HG02943 (cell line): ENCODE measurements around the gene NFAM1.

ENCODE experiments used
- ATAC-seq: cut with Tn5 transposase; IDR thresholded peaks from one replicate; pipeline ENCODE4 v1.9.1; 2021; ENCODE audit warnings: mild to moderate bottlenecking, low read depth, moderate library complexity; ENCODE audit not compliant: unreplicated experiment

Gene NFAM1

DNA sequence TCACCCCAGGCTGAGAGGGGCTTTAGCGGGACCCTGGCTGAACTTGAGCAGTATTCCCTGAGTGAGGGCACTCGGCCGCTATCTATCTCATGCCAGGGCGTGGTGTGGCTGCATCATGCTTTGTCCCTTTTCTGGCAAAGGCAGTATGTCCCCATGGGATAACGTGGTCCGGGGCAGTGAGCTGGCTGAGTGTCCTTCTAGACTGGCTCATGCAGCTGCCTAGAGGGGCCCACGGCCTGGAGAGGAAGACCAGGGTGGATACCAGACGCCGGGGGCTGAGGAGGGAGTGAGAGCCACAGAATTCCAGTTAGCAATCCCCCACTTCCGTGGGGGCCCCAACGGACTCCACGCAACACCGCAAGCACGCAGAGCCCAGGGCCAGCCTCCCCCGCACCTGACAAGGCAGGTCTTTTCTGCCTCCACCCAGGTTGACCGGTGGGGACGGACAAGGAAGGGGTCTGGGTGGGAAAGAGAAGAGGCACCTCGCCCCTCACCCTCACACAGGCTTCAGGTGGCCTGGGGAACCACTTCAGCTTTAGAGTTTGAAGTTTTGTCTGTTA is 15.5 kb downstream of the NFAM1 start:
- no peak for ATAC-seq

DNA sequence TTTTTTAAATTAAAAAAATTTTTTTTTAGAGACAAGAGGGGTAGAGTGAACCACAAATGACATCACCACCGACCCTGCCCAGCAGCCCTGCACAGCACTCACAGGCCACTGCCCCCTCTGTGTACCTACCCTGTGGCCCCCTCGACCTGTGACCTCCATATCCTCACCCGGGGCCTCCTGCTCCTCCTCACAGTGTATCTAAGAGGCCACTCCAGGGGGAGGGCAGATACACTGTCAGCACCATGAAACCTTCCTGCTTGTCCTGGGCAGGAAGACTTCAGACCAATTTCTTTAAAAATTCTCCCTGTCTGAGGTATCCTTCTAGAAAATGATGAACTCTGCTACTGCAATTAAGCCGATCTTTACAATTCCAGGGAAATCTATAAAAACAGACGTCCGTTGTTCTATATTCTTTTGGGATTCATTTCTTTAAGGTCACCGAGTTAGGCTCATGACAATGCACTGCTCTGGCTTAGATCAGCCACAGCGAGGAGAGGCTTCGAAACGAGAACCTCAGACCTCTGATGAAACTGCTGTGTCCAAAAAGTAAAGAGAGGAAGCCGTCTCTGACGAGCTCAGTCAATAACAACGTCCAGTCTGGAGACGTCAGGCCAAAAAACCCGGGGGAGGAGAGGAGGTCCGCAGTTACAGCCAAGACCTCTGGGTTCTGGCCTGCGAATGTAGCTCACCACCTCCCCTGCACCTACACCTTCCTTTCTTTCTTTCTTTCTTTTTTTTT is 17.5 kb downstream of the NFAM1 start:
- ATAC-seq, result no peak

DNA sequence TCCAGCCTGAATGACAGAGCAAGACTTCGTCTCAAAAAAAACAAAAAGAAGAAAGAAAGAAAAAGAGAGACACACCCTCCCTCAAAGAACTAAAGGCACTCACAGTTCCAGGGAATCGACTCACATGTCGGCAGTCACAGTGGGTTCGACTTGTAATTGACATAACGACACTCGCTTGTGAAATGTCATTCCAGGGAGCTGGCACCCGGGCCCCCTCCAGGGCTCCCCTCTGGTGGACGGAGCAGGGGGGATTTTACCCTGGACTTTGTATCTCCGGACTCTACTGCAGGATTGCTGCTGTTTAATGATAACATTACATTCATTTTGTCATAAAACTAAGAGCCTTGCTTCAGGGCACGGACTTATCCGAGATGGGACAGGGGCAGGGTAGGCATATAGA is 18.2 kb downstream of the NFAM1 start:
- no peak for ATAC-seq

DNA sequence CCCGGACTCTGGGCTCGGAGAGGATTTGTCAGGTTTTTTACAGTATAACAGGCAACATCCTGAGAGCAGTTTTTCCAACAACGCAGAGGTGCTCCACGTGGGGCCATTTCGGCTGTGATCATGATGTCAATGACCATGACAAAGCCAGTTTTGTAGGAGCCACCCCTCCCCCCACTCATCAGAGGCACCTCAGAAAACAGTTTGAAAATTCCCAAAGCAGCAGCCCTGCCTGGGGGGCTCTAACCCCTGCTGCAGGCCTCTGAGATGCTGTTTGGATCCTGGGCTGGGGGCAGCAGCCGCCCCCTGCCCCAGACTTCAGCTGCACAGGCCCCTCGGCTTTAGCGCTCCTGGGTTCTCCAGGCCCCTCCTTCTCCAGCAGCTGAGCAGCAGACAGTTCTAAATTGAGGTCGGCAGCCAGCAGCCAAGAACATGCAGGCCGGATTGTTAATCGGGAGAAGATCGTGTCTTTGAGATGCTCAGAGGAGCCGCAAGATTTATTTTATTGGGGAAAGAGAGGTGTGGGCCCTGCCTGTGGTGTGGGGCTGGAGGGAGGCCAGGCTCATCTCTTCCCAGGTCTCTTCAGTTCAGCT is 19.4 kb downstream of the NFAM1 start:
- no peak for ATAC-seq

DNA sequence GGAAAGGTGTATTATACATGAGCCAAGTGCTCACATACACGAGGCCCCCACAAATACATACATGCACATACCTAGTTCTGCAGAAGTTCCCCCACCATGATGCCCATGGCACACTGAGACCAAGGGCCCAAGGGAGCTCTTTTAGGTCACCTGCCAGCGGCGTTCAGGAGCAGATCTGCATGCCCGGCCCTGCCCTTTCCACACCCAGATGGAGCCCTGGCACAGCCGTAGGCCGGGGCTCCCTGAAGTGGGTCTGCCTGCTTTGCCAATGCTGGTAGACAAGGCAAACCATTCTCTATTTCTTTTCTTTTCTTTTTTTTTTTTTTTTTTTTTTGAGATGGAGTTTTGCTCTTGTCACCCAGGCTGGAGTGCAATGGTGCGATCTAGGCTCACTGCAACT is 21.5 kb downstream of the NFAM1 start:
- no peak for ATAC-seq

DNA sequence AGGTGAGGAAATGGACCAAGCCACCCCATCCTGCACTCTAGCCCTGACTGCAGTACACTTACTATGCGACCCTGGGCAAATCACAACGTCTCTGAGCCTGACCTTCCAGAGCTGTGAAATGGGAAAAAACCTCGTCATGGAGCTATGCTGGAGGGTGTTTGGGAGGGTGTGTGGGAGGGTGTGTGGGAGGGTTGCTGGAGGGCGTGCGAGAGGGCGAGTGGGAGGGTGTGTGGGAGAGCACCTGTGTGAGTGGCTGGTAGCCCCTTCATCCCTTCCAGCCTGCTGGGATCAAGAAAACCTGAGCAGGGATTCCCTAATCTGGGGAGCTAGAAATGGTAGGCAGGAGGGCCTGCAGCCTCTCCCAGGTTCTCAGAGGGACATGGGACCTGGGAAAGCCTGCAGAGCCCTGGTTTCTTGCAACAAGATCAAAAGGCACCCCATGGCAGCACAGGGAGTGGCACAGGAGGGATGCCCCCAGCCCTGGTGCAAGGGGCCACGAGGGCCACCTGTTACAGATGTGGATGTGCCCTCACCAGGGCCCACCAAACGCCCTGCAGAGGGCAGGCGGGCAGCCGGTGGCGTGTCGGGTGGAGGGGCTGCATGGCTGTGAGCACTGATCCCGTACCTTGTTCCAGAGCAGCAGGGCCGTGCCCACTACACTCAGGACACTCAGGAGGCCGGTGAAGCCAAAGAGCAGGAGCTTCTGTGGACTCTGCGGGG is 23.2 kb downstream of the NFAM1 start:
- ATAC-seq, result no peak

DNA sequence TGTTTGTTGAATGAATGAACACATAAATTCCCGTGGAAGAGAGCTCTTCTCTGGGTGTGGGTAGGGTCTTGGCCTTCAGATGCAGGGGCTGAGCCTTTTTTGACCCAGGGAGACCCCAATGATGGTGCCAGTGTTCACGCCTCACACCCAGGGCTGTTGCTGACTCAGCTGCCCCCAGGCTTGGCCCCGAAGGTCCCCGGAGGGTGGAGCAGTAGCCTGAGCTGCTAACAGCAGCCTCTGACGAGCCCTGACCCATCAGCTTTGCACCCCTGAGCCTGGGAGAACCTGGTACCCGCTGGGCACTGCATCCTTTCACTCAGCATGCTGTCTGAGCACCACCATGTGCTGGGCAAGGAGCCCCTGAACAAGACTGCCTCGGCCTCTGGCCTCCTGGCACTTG is 23.9 kb downstream of the NFAM1 start:
- ATAC-seq, result no peak

DNA sequence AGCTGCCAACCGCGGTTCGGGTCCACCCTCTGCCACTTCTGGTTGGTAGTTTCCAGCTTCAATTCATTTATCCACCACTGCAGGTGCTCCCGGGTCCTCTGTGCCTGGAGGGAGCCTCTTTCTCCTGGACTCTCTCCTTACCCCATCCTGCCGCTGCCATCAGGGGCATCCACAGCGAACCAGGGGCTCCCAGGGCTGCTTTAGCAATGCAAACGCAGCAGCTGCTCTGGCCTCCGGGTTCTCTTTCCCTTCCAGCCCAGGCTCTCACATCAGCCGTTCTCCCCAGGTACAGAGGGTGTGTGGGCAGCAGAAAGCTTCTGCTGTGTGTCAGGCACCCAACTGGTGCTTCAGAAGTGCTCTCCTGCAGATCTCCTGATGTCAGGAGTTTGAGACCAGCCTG is 27.9 kb downstream of the NFAM1 start:
- no peak for ATAC-seq

DNA sequence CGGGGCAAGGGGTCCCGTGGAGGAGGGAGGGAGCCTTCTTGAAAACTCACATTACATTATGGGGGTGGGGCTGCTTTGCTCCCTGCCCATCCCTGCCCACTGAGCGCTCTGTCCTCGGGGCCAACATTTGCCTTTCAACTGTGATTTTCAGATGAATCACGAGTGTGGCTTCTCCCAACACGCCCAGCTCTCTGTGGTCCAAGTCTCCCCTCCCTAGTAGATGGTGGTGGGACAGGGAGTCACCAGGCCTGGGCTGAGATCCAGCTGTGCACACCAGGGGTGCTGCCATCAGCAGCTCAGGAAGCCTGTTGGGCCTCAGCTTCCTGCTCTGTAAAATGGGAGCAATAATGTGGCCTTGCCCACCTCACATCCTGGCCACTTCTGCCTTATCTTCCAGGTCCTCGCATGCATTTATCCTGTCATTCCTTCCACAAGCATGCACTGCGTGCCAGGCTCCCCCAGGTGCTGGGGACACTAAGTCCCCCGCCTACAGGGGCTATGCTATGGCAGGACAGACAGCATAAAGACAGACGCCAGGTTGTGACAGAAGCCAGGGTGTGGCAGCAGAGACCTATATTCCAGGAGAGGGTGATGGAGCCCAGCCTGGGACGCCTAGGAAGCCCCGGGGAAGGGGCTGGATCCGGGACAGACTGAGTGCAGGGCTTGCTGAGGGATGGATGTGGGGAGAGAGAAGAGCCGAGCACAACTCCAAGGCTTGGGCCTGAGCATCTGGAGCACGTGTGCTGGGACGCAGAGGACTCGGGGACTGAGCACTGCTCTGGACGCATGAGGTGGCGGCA is 30.5 kb downstream of the NFAM1 start:
- ATAC-seq, result no peak

DNA sequence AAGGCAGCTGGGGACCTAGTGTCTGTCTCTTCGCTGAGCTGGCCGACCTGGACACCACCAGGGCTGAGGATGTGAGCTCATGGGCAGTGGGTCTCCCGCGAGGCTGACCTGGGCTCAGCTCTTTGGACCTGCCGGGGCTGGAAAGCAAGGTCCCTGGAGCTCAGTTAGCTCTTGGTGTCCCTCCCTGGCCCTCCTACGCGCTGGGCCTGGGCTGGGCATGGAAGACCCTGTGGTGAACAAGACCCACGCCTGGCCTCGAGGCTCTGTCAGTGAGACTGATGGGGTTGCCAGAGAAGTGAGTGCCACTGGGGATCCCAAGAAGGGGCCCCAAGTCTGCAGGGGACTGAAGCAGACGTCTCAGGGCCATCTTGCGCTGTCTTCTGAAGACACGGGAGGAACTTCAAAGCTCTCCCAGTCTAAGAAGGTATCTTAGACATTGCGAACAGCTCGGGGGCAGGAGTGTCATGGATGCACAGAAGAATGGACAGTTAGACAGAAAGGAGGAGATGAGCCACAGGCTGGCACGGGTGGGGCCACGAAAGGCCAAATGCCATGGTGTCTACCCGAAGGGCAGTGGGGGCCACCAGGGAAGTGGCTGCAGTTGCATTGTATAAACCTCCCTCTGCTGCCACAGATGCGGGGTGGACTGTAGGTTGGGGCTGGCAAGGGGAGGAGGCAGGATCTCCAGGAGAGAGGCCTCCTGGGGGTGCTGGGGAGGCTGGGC is 31.2 kb downstream of the NFAM1 start:
- ATAC-seq, result no peak

DNA sequence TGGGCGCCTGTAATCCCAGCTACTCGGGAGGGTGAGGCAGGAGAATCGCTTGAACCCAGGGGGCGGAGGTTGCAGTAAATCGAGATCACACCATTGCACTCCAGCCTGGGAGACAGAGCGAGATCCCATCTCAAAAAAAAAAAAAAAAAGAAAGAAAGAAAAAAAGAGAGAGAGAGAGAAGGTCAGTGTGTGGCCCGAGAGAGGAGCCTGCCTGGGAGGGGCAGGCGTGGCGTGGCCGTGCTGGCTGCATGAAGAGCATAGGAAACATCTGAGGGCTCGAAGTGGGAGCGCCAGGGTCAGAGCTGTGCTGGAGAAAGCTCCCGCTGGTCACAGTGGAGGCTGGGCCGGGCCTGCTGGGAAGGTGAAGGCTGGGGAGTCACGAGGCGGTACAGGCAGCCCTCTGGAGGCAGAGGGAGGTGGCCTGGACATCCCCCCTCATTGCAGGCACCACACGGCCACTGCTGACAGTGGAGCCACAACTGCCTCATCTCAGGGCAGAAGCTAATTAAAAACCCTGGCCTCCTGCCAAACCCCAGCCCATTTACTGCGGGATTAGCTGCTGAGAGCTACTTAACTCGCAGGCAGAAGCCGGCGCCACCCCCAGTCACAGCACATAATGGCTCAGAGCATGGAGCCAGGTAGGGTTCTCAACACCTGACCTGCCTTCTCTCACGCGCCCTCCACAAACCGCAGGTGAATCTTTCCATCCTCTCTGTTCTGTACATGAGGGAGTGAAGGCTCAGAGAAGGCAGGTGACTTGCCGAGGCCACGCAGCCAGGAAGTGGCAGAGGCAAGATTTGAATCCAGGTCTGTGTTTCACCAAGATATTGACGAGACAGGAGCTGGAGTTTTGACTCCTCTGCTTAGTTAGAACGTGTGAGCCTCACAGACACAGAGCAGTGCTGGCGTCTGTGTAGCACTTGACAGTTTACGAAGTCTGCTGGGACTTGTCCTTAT is 32.6 kb downstream of the NFAM1 start:
- ATAC-seq, result no peak

DNA sequence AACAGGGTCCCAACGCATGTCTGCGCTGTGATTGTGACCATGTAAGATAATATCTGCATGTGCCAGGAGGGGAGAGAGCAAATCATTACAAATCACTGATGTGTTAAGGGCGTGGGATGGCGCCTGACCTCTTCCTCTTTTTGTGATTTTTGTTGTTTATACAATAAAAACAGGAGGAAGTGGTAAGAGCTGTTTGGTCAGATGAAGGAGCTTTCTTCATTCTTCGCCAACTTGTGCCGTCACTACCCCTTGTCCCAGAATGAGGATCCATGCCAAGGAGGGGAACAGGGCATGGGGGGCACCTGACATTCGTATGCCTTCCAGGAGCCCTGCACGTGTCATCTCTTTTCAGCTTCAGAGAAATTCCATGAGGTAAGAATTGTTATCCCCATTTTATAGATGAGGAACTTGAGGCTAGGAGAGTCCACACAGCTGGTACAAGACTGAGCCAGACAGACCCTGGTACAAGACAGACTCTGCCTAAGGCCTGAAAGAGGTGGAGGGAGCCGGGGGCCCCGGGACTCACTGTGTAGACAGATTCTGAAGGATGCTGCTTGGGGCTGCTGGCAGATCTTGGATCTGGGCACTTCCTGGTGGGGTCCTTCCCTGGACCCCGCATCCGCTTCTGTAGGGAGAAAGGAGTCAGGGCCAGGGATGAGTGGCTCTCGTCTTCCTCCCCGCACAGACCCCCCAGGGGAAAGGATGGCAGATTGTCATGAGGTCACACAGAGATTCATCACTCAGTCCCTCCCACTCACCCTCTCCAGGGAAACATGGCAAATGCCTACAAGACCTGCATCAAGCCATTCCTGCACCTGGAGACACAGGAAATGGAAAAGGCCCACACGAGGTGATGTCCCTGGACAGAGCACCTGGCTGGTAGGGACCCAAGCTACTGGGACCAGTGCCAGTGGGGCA is 34.6 kb downstream of the NFAM1 start:
- no peak for ATAC-seq

DNA sequence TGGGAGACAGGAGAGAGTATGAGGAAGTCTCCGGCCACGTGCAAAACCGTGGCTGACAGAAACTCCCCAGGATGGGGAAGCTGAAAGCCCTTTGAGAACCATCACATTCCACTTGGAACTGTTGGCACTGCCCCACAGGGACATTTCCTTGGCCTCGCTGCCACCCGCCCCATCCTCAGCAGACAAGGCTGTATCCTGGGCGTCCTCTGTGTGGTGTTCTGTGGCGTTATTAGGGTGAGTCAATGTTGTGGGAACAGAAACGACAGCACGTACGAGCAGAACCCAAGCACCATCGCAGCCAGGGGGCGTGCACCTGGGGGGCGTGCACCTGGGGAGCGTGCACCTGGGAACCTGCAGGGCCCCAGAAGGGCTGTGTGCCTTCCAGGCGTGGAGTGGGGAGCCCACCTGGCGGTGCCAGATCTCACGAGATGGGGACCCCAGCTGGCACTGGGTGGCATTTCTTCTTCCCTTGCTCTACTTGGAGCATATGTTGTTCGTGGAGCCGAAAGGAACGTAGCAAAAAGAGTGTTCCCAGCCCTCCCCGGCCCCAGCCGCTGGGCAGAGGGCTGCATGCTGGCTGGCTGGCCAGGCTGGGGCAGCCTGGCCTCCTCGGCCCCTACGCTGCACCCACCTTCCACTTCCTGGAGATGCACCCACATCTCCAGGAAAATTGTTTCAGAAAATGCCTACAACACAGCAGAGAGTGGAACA is 35.4 kb downstream of the NFAM1 start:
- no peak for ATAC-seq

DNA sequence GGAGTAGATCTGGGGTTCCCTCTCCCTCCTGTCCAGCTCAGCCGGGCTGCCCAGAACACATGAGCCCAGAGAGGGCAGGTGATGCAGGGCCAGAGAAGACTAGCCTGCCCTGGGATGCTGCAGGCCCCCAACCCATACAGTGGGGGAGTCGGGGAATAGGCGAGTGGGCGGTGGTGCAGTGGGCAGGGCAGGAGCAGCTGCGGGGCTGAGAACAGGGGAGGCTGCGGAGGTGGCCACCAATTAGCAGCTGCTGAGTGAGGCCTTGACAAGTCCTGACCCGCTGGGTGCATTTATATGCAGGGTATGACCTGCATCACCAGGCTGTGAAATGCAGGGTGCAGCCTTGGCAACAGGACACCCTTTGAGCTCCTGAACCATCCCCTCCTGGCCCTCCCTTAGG is 43.1 kb downstream of the NFAM1 start:
- no peak for ATAC-seq

DNA sequence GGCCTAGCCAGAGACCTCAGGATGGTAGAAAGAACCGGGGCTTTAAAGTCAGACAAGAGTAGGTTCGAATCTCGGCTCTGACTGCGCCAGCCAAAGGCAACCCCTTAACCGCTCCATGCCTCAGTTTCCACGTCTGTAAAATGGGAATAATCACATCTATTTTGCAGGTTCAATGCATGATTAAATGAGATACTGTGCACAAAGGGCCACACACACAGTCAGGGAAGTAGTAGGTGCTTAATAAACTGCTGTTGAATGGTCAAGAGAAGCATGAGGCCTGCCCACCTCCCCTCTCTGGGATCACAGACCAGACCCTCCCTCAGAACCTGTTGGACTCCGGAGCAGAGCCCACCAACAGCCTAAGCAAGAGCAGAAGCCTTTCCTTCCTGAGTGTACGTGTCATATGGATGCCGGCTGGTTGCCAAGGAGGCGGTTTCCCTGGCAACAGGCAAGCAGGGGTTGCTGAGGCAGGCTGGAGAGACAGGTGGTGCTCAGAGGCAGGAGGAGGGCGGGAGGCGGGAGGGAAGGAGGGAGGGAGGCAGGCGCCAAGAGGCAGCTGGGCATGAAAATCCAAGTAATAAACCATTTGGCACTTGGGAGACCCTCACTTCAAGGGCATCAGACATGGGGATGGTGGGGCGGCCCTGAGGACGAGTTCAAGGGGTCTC is 43.9 kb downstream of the NFAM1 start:
- no peak for ATAC-seq

DNA sequence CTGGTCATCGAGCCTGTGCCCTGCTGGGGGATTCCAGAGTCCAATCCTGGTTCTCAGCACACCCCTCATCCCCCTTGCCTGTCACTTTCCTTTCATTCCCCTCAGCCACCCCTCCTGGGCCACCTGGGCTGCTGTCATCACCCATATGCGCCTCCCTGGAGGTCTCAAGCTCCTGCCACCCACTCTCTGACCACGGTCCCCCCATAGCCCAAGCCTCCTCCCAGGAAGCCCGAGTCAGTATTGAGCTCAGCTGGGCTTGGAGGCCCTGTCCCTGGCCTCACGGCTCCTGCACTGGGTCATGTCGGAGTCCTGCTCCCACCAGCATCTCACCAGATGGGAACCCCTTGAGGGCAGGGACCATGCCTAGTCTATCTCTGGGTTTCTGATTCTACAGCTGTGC is 44.6 kb downstream of the NFAM1 start:
- no peak for ATAC-seq

DNA sequence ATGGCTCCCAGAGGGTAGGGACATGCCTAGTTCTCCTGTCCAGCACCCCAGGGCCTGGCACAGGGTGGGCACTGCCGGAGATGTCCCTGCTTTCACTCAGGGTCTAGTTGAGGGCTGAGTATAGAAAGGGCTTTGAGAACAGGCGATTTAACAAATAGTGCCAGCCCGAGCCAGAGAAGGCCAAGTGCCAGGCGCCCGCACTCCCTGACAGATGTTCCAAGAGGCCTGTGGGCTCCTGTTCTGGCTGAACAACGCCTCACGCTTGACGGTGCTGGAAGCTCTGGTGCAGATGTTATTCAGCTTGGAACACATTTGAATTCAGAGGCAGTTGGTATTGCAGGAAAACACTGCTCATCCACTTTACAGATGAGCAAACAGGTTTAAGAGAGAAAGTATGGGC is 46.5 kb downstream of the NFAM1 start:
- ATAC-seq, result no peak
